K562 (cell line): ENCODE measurements around the gene GNA15. TPM values are rescaled to one million over a fixed set of nuclear protein-coding genes. Genes with fewer than 3 reads are reported as not detected.

ENCODE experiments used
- BCL6 ChIP-seq: fragments of 250-450 bp; sonication (Bioruptor Pico); IDR thresholded peaks from 2 replicates; pipeline ENCODE4 v1.4.0; 2020
- EP400 ChIP-seq: fragments of 450-650 bp; IDR thresholded peaks from 2 replicates; pipeline ENCODE4 v1.6.1; 2017; ENCODE audit warnings: antibody characterized with exemption, mild to moderate bottlenecking, moderate library complexity
- FOXP1 ChIP-seq: sonication (generic); formaldehyde crosslinking; IDR thresholded peaks from 2 replicates; pipeline ENCODE4 v1.8.0; 2022; ENCODE audit warnings: mild to moderate bottlenecking, missing genetic modification reagents
- JUND ChIP-seq, 2 experiments: IDR thresholded peaks; 2 replicates in 1 of 2; 3 replicates in 1 of 2; pipeline ENCODE4 v1.6.1; 2011; ENCODE audit warnings: borderline replicate concordance in 2 of 2, low read depth in 2 of 2, low read length in 2 of 2, improper control_type of control experiment in 1 of 2, missing biosample characterization in 1 of 2, missing genetic modification characterization in 1 of 2, missing genetic modification reagents in 1 of 2
- MCM5 ChIP-seq: fragments of 450-650 bp; IDR thresholded peaks from 2 replicates; pipeline ENCODE4 v1.6.1; 2016; ENCODE audit warnings: low read depth
- NONO ChIP-seq, 2 experiments: fragments of 200-400 bp in 1 of 2; fragments of 450-650 bp in 1 of 2; formaldehyde crosslinking in 1 of 2; IDR thresholded peaks; 2 replicates each; pipeline ENCODE4 v1.6.1; 2017; ENCODE audit warnings: low read depth in 2 of 2, mild to moderate bottlenecking in 2 of 2, moderate library complexity in 2 of 2, low read length in 1 of 2
- POLR2B ChIP-seq: fragments of 450-650 bp; IDR thresholded peaks from 2 replicates; pipeline ENCODE4 v1.6.1; 2018; ENCODE audit warnings: low read depth; ENCODE audit not compliant: partially characterized antibody
- PRPF4 ChIP-seq: fragments of 200-400 bp; formaldehyde crosslinking; IDR thresholded peaks from one replicate; pipeline ENCODE4 v1.6.1; 2017; ENCODE audit warnings: low read length, low read depth, mild to moderate bottlenecking; ENCODE audit not compliant: insufficient read depth, poor library complexity, severe bottlenecking
- RAD21 ChIP-seq, 2 experiments: fragments of 250-450 bp in 1 of 2; fragments of 450-650 bp in 1 of 2; sonication (Bioruptor Pico) in 1 of 2; formaldehyde crosslinking in 1 of 2; IDR thresholded peaks in 1 of 2; conservative IDR thresholded peaks in 1 of 2; 2 replicates each; pipeline versions ENCODE4 v1.4.0 to v1.8.0; 2020 to 2022; ENCODE audit warnings: mild to moderate bottlenecking in 2 of 2, moderate library complexity in 1 of 2
- TSC22D4 ChIP-seq: fragments of 450-650 bp; IDR thresholded peaks from 2 replicates; pipeline ENCODE4 v1.6.1; 2016; ENCODE audit warnings: missing genetic modification characterization, missing biosample characterization, control low read depth
- ZNF24 ChIP-seq: fragments of 450-650 bp; IDR thresholded peaks from 2 replicates; pipeline ENCODE4 v1.6.1; 2016
- polyA plus RNA-seq, 8 experiments: library from polyadenylated mRNA; depleted of rRNA in 4 of 8; stranded (reverse) in 5 of 8; unstranded in 3 of 8; fragments of >200 nt; fragmentation: Nextera tagmentation in 2 of 8; fragmentation: Illumina TruSeq in 1 of 8; extraction: Ambion mirVana in 2 of 8; extraction: Trizol in 1 of 8; gene quantifications; 2 replicates each; pipeline versions ENCODE4 v1.2.1 to v1.2.3, GENCODE V29; 2011 to 2014; ENCODE audit warnings: inconsistent platforms in 1 of 8, missing spikeins in 1 of 8
- total RNA-seq, 7 experiments: library from RNA; depleted of rRNA in 6 of 7; stranded (reverse); fragments of >200 nt in 6 of 7; fragmentation: Illumina TruSeq in 2 of 7; extraction: Trizol in 2 of 7; gene quantifications; 2 replicates each; pipeline versions ENCODE4 v1.2.1 to v1.2.3, GENCODE V29; 2011 to 2021; ENCODE audit warnings: low replicate concordance in 1 of 7
- TF ChIP-seq, protein P1 (sequence below): fragments of 150-350 bp; IDR thresholded peaks from 2 replicates; pipeline ENCODE4 v1.6.1; 2014; ENCODE audit warnings: low read depth, mild to moderate bottlenecking, low read length, borderline replicate concordance
- TF ChIP-seq, protein P2 (sequence below): fragments of 450-650 bp; IDR thresholded peaks from 2 replicates; pipeline ENCODE4 v1.6.1; 2016; ENCODE audit warnings: mild to moderate bottlenecking, moderate library complexity

GNA15 gene
- total and polyA plus RNA-seq, 9 of the 15 experiments (the other 6 are each of a cell fraction or from before 2014, with no cell fraction given), result 0.03 to 0.24 (median 0.11) TPM; not detected in 1

DNA sequence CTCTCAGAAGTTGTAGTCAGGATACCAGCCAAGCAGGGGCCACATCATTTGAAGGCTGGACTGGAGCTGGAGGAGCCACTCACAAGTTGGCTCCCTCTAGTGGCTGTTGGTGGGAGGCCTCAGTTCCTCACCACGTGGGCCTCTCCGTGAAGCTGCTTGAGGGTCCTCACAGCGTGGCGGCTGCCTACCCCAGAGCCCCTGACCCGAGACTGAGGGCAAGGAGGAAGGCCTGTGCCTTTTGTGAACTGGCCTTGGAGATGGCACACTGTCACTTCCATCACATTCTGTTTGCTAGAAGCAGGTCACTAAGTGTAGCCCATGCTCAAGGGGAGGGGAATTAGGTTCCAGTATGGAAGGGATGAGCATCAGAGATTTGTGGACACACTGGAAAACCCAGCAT, 27.1 kb upstream of the GNA15 start (continued):
- peak; percentile 31; the same call in 1 of the 2 replicates for TF ChIP-seq JUND (IDR thresholded peaks at IDR 0.05; ENCODE audit: borderline replicate concordance, low read depth, low read length)
- no peak for TF ChIP-seq JUND (tag; IDR thresholded peaks at IDR 0.05; ENCODE audit: borderline replicate concordance, low read depth, low read length)
- TF ChIP-seq ZNF24, result no peak
- TF ChIP-seq NONO (IDR thresholded peaks at IDR 0.05; ENCODE audit: low read depth in 2 of 2, low read length in 1 of 2), result no peak
- TF ChIP-seq FOXP1 (CRISPR knock-in tag), result no peak
- TF ChIP-seq BCL6, result no peak
- TF ChIP-seq, protein P1, sequence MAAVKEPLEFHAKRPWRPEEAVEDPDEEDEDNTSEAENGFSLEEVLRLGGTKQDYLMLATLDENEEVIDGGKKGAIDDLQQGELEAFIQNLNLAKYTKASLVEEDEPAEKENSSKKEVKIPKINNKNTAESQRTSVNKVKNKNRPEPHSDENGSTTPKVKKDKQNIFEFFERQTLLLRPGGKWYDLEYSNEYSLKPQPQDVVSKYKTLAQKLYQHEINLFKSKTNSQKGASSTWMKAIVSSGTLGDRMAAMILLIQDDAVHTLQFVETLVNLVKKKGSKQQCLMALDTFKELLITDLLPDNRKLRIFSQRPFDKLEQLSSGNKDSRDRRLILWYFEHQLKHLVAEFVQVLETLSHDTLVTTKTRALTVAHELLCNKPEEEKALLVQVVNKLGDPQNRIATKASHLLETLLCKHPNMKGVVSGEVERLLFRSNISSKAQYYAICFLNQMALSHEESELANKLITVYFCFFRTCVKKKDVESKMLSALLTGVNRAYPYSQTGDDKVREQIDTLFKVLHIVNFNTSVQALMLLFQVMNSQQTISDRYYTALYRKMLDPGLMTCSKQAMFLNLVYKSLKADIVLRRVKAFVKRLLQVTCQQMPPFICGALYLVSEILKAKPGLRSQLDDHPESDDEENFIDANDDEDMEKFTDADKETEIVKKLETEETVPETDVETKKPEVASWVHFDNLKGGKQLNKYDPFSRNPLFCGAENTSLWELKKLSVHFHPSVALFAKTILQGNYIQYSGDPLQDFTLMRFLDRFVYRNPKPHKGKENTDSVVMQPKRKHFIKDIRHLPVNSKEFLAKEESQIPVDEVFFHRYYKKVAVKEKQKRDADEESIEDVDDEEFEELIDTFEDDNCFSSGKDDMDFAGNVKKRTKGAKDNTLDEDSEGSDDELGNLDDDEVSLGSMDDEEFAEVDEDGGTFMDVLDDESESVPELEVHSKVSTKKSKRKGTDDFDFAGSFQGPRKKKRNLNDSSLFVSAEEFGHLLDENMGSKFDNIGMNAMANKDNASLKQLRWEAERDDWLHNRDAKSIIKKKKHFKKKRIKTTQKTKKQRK, result no peak
- TF ChIP-seq EP400, result peak; percentile 58; the same call in 1 of the 2 replicates
- TF ChIP-seq, protein P2, sequence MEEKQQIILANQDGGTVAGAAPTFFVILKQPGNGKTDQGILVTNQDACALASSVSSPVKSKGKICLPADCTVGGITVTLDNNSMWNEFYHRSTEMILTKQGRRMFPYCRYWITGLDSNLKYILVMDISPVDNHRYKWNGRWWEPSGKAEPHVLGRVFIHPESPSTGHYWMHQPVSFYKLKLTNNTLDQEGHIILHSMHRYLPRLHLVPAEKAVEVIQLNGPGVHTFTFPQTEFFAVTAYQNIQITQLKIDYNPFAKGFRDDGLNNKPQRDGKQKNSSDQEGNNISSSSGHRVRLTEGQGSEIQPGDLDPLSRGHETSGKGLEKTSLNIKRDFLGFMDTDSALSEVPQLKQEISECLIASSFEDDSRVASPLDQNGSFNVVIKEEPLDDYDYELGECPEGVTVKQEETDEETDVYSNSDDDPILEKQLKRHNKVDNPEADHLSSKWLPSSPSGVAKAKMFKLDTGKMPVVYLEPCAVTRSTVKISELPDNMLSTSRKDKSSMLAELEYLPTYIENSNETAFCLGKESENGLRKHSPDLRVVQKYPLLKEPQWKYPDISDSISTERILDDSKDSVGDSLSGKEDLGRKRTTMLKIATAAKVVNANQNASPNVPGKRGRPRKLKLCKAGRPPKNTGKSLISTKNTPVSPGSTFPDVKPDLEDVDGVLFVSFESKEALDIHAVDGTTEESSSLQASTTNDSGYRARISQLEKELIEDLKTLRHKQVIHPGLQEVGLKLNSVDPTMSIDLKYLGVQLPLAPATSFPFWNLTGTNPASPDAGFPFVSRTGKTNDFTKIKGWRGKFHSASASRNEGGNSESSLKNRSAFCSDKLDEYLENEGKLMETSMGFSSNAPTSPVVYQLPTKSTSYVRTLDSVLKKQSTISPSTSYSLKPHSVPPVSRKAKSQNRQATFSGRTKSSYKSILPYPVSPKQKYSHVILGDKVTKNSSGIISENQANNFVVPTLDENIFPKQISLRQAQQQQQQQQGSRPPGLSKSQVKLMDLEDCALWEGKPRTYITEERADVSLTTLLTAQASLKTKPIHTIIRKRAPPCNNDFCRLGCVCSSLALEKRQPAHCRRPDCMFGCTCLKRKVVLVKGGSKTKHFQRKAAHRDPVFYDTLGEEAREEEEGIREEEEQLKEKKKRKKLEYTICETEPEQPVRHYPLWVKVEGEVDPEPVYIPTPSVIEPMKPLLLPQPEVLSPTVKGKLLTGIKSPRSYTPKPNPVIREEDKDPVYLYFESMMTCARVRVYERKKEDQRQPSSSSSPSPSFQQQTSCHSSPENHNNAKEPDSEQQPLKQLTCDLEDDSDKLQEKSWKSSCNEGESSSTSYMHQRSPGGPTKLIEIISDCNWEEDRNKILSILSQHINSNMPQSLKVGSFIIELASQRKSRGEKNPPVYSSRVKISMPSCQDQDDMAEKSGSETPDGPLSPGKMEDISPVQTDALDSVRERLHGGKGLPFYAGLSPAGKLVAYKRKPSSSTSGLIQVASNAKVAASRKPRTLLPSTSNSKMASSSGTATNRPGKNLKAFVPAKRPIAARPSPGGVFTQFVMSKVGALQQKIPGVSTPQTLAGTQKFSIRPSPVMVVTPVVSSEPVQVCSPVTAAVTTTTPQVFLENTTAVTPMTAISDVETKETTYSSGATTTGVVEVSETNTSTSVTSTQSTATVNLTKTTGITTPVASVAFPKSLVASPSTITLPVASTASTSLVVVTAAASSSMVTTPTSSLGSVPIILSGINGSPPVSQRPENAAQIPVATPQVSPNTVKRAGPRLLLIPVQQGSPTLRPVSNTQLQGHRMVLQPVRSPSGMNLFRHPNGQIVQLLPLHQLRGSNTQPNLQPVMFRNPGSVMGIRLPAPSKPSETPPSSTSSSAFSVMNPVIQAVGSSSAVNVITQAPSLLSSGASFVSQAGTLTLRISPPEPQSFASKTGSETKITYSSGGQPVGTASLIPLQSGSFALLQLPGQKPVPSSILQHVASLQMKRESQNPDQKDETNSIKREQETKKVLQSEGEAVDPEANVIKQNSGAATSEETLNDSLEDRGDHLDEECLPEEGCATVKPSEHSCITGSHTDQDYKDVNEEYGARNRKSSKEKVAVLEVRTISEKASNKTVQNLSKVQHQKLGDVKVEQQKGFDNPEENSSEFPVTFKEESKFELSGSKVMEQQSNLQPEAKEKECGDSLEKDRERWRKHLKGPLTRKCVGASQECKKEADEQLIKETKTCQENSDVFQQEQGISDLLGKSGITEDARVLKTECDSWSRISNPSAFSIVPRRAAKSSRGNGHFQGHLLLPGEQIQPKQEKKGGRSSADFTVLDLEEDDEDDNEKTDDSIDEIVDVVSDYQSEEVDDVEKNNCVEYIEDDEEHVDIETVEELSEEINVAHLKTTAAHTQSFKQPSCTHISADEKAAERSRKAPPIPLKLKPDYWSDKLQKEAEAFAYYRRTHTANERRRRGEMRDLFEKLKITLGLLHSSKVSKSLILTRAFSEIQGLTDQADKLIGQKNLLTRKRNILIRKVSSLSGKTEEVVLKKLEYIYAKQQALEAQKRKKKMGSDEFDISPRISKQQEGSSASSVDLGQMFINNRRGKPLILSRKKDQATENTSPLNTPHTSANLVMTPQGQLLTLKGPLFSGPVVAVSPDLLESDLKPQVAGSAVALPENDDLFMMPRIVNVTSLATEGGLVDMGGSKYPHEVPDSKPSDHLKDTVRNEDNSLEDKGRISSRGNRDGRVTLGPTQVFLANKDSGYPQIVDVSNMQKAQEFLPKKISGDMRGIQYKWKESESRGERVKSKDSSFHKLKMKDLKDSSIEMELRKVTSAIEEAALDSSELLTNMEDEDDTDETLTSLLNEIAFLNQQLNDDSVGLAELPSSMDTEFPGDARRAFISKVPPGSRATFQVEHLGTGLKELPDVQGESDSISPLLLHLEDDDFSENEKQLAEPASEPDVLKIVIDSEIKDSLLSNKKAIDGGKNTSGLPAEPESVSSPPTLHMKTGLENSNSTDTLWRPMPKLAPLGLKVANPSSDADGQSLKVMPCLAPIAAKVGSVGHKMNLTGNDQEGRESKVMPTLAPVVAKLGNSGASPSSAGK, result peak; percentile 82
- TF ChIP-seq MCM5, result no peak
- no peak for TF ChIP-seq PRPF4
- no peak for TF ChIP-seq TSC22D4 (tag)
- peak; percentile 38 to 67; a peak in 3 of 4 replicates for TF ChIP-seq RAD21 (CRISPR knock-in tag; conservative IDR thresholded peaks at IDR 0.05 in 1 of 2, IDR thresholded peaks at IDR 0.05 in 1 of 2)
- TF ChIP-seq POLR2B, result no peak
